Parietal lobe (tissue), 2 donors: ENCODE data around the gene SYT11. TPM values are rescaled to one million over a fixed set of nuclear protein-coding genes. Genes with fewer than 3 reads are reported as not detected.

ENCODE experiments used
- small RNA-seq: library from RNA; depleted of rRNA; stranded (forward); fragments of <200 nt; gene quantifications from one replicate; pipeline ENCODE3, GENCODE V24; 2014; ENCODE audit warnings: low replicate concordance
- total RNA-seq: library from RNA; depleted of rRNA; stranded (reverse); fragments of >200 nt; gene quantifications from one replicate; pipeline ENCODE4 v1.2.3, GENCODE V29; 2014

SYT11 gene
- total RNA-seq: 174 TPM

GRCh38 chr1:155859234-155859829 lies at the start of gene SYT11:
SYT11 (plus strand) TSS chr1:155859567; CDS start chr1:155859762, 195 bp downstream.

GRCh38 chr1:155856975-155857930 lies 2.1 kb upstream of the SYT11 start, which contains the start of gene GON4L:
GON4L (minus strand) TSS chr1:155857214; CDS start chr1:155853780, 3,434 bp downstream.

GRCh38 chr1:155911156-155912055 lies 52.0 kb downstream of the SYT11 start, which contains the start of gene RIT1:
RIT1 (minus strand) TSS chr1:155911349; CDS start chr1:155910761, 588 bp downstream.

GRCh38 chr1:155934097-155934935 lies 74.9 kb downstream of the SYT11 start, which contains the start of gene KHDC4:
KHDC4 (minus strand) TSS chr1:155934413; CDS start chr1:155934373, 40 bp downstream.

Small RNA genes lying within 50 kb of the gene (small RNA-seq; reads per million reads assigned to genes)
- gene RF00015 (not detected), gene SCARNA4 (not detected), gene SNORA80E (47.6 reads per million, percentile 94 among the genes with 10 or more reads in this experiment)

Other genes starting within 250 kb of the SYT11 start
- gene MSTO1, start 249.3 kb upstream of the SYT11 start, total RNA-seq: 61.7 TPM
- gene YY1AP1, start 170.8 kb upstream of the SYT11 start, total RNA-seq: 414 TPM
- 49.8 TPM for gene DAP3, start 170.5 kb upstream of the SYT11 start, total RNA-seq
- 82.6 TPM for gene GON4L, start 2.4 kb upstream of the SYT11 start, total RNA-seq
- 33.8 TPM for gene RIT1, start 51.8 kb downstream of the SYT11 start, total RNA-seq
- gene KHDC4, start 74.8 kb downstream of the SYT11 start, total RNA-seq: 61.7 TPM
- gene RXFP4, start 82.1 kb downstream of the SYT11 start, total RNA-seq: not detected
- 185 TPM for gene ARHGEF2, start 119.0 kb downstream of the SYT11 start, total RNA-seq
- gene SSR2, start 161.4 kb downstream of the SYT11 start, total RNA-seq: 185 TPM
- 36.0 TPM for gene UBQLN4, start 194.2 kb downstream of the SYT11 start, total RNA-seq
- gene LAMTOR2, start 195.2 kb downstream of the SYT11 start, total RNA-seq: 33.2 TPM
- not detected for gene RAB25, start 201.6 kb downstream of the SYT11 start, total RNA-seq
- 69.5 TPM for gene MEX3A, start 222.9 kb downstream of the SYT11 start, total RNA-seq